Occipital lobe (tissue), 2 donors: ENCODE measurements around the gene CNOT11. TPM values are rescaled to one million over a fixed set of nuclear protein-coding genes. Genes with fewer than 3 reads are reported as not detected.
A peak's percentile ranks its signal among the peaks of the same experiment; 100 is the strongest.
"Not testable (repeated sequence)": the region's sequence is repeated elsewhere in the genome, so short reads cannot be mapped to it uniquely, and the experiment has no call there.

Source experiments
- DNase-seq: peaks from one replicate; lab custom pipeline; 2025; lab: John Stamatoyannopoulos, UW
- total RNA-seq: library from RNA; depleted of rRNA; stranded (reverse); fragments of >200 nt; gene quantifications from one replicate; pipeline ENCODE4 v1.2.3, GENCODE V29; 2014

The CNOT11 gene
- total RNA-seq = 10.9 TPM

- peak; percentile 94 for DNase-seq
Observed at GRCh38 chr2:101252408-101253012, at the start of gene CNOT11. Gene CNOT11 (plus strand): TSS chr2:101252886. CDS start chr2:101252965, 79 bp downstream.

- no peak for DNase-seq
Observed at GRCh38 chr2:101204400-101205115, 48.1 kb upstream of the CNOT11 start.

DNA sequence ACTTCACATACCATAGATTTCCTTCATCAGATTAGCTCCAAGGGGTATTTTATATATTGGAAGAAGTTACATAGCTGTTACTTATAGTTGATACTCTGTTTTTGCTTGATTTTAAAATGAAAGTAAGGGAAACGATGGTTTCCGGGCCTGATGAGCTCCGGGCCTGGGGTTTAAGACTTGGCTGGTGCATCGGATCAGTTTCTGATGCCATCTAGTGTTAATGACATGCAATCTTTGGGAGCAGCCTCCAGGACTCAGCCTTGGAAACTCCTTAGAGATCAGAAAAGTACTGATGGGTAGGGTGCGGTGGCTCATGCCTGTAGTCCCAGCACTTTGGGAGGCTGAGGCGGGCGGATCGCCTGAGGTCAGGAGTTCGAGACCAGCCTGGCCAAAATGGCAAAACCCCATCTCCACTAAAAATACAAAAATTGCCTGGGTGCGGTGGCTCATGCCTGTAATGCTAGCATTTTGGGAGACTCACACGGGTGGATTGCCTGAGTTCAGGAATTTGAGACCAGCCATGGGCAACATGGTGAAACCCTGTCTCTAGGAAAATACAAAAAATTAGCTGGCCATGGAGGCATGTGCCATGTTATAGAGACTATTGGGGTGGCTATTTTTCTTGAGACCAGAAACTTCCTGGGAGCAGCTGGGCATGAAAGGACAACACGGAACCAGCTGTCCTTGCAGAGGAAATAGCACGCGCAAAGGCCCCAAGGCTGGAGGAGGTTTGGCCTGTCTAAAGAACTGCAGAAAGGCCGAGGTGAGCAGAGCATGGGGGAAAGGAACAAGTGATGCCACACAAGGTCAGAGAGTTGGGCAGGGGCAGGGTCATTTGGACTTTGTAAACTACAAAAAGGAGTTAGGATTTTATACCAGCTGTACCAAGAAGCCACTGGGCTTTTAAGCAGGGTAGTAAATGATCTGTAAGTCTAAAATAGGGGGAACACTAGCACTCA lies 46.9 kb upstream of the CNOT11 start:
- DNase-seq = peak; percentile 30

DNA sequence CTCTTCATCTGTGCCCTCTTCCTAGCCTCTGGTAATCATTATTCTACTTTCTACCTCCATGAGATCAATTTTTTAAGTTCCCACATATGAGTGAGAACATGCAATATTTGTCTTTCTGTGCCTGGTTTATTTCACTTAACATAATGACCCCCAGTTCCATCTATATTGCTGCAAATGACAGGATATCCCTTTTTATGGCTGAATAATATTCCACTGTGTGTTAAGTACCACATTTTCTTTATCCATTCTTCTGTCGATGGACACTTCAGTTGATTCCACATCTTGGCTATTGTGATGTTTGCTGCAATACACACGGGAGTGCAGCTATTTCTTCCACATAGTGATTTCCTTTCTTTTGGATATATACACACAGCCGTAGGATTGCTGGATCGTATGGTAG lies 43.9 kb upstream of the CNOT11 start:
- DNase-seq = no peak

DNA sequence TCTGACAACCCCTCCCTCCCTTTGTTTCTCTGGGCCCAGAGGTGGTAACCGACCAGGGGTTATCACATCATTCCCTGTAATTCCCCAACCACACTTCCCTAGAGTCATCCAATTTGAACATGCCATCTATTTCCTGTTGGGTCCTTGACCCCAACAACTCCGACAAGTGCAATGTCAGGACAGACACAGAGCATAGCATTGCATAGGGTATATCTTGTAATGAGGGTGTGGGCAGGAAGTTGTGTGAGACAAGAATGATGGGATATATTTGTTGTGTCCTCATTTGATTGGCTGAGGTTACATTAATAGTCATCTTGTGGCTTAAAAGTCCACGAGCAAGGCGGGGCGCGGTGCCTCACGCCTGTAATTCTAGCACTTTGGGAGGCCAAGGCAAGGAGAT lies 33.4 kb upstream of the CNOT11 start:
- DNase-seq = no peak

GRCh38 chr2:101220091-101220490 lies 32.6 kb upstream of the CNOT11 start:
- not testable (repeated sequence) for DNase-seq

- DNase-seq = no peak
Observed at GRCh38 chr2:101223814-101224231, 28.9 kb upstream of the CNOT11 start.

DNA sequence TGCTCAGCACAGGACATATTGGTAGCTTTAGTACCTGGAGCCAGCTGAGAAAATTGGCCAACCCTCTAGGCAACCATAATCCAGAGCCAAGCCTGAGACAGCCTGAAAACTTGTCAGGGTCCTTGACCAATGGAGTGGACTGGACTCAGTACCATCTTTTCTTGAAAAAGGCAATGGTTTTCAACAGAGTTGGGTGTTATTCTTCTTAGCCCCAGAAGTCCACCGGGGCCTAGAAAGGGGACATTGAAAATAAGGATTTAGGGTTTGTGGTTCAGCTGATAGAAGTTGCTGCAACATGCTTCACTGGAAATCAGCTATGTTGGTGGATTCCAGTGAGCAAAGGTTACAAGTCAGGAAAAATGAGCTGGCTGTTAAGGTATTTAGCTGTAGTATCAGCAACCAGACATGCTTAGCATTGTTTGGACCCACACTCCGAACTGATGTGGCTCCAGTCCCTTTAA lies 22.1 kb upstream of the CNOT11 start:
- no peak for DNase-seq

DNA sequence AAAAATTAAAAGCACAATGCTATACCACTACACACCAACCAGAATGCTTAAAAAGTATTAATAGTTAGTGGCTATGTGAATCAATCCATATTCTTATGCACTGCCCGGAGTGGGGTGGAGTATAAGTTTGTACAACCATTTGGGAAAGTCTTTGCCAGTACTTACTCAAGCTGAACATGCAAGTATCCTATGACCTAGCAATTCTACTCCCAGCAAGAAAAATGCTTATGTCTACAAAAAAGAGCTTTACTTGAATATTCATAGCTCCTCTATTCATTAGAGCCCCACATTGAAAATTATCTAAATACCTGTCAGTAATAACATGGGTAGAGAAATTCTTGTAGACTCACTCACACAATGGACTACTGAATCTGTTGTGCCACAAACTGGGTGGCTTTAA lies 21.4 kb upstream of the CNOT11 start:
- no peak for DNase-seq

DNA sequence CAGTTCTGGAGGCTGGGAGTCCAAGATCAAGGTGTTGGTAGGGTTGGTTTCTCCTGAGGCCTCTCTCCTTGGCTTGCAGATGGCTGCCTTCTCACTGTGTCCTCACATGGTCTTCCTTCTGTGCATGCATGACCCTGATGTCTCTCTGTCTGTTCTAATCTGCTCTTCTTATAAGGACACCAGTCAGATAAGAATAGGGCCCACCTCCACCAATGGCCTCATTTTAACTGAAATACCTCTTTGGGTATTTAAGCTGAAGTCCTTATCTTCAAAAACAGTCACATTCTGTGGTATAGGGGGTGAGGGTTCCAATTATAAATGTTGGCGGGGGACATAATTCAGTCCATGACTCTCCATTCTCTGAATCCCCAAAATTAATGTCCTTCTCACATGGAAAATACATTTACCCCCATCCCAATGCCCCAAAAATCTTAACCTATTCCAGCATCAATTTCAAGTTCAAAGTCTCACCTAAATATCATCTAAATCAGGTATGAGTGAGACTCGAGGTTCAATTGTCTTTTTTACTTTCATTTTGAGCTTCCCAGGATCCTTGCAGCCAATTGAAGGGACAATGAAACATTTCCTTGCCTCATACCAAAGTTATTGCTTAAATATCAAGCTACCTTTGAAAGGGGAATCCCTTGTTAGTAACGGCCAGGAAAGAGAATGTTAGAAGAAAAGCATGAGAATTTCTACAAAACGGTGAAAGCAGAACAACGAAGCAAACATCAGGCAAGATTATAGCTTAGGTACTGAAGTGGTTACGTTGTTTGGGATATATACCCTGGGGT lies 20.6 kb upstream of the CNOT11 start:
- DNase-seq = no peak

GRCh38 chr2:101232770-101233169 lies 19.9 kb upstream of the CNOT11 start:
- no peak for DNase-seq

- DNase-seq = no peak
Observed at GRCh38 chr2:101234169-101234938, 18.3 kb upstream of the CNOT11 start.

DNA sequence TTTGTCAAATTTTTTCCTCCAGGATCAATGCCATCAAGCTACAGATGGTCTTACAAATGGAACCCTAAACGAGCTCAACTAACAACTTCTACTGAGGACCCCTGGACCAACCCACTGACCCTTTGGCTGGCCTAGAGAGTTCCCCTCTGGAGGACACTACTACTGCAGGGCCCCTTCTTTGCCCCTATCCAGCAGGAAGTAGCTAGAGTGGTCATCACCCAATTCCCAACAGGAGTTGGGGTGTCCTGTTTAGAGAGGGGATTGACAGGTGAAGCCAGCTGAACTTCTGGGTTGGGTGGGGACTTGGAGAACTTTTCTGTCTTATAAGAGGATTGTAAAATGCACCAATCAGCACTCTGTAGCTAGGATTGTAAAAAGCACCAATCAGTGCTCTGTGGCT lies 16.7 kb upstream of the CNOT11 start:
- not testable (repeated sequence) for DNase-seq

GRCh38 chr2:101237944-101238343 lies 14.7 kb upstream of the CNOT11 start:
- not testable (repeated sequence) for DNase-seq

- DNase-seq = no peak
Observed at GRCh38 chr2:101238930-101239759, 13.5 kb upstream of the CNOT11 start.

DNA sequence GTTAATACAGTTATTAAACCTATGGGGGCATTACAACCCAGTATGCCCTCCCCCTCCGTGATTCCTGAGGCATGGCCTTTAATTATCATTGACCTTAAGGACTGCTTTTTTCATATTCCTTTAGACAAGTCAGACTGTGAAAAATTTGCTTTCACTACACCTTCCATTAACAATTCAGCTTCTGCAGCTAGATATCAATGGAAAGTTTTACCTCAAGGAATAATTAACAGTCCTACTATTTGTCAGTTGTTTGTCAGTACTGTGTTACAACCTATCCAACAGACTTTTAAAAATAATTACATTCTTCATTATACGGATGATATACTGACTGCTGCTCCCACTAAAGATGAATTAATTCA lies 12.9 kb upstream of the CNOT11 start:
- DNase-seq = not testable (repeated sequence)

GRCh38 chr2:101240694-101241093 lies 12.0 kb upstream of the CNOT11 start:
- not testable (repeated sequence) for DNase-seq

- no peak for DNase-seq
Observed at GRCh38 chr2:101241158-101241557, 11.5 kb upstream of the CNOT11 start.

DNA sequence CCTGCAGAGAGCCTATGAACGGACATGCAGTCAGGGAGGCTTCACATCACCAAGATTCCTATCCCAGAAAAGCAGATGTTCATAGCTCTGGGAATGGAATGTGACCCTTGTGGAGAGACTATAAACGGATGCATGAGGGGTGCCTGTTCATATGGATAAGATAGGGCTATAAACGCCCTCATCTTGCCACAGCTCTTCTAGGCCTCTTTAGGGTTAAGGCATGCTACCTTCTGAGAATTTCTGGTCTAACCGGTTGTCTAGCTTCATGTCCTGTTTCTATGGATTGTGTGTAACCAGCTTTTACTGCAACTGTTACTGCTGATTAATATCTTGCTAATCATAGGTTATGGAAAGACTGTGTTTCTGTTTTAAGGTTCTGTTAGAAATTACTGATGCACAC lies 8.3 kb upstream of the CNOT11 start:
- not testable (repeated sequence) for DNase-seq
